EH (cell line): ENCODE results near the gene FRAT1.

Experiments used
- DNase-seq: peaks from one replicate; pipeline ENCODE4 v3.0.0-alpha.2; 2015; ENCODE audit warnings: low read depth

FRAT1 gene

DNA sequence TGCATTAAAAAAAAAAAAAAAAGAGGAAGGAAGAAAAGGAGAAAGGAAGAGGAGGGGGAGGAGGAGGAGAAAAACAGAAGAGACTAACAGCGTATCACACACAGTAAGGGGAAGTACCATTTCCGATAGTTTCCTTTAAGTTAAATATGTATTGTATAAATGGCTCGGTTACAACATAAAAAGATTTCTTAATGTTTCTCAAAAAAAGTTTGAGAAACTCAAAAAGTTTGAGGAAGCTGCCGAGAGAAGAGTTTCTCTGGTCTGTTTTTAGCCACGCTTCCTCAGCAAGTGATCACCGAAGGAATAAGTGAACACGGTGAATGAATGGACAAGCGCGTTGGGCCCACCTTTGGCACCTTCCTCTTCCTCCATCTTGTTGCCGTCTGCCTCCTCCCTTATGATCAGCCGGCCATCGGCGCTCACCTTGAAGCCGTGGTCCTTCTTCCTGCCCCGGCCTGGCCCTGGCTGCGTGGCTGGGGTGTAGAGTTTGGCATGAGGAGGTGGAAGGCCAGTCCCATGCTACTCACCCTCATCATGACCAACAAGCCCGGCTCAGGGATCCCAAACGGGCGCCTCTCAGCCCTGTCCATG, 46.8 kb downstream of the FRAT1 start:
- DNase-seq: no peak

DNA sequence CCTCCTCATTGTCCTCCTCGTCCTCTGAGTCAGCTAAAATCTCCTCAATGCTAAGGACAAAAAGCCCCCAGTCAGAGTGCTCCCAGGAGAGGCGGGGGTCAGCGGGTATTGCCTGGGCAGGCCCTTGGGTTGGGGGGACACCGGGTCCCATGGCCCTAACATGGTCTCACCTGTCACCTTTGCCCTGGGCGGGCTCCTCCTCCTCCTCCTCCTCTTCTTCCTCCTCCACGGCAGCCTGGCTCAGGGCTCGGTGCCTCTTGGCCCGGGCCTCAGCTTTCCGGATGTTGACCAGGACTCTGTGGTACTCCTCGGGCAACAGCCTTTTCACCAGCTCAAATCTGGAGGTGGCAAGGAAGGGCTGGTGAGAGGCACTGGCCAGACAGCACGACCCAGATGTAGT, 47.5 kb downstream of the FRAT1 start:
- no peak for DNase-seq

DNA sequence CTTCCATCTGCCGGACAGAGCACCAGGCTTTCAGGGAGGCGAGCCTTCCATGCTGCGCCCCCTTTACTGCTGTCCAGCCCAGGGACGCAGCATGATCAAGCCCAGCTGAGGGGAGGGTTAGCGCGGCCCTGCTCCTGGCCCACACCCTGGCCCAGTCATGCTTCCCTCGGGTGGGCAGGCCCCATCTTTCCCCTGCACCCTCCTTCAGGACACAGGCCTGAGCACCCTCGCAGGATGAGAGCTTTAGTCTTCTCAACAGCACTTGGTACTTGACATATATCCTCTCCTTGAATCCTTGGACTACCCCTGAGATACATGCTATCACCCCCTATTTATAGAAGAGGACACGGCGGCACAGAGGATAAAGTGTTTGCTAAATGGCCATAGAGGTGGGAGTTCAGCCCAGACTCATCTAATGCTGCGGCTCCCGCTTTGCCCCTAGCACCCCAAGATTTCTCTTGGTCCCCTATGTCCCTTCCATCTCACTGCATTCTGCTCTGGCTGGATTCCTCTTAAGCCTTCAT, 48.1 kb downstream of the FRAT1 start:
- DNase-seq: no peak
